GM12873 (cell line): ENCODE measurements around the gene ACTL8.

ENCODE experiments used
- CTCF ChIP-seq: IDR thresholded peaks from 2 replicates; pipeline ENCODE4 v1.5.1; 2012; ENCODE audit warnings: low read depth, mild to moderate bottlenecking, moderate library complexity, low read length, control low read depth; ENCODE audit not compliant: insufficient read depth; ENCODE audit errors: missing control alignments

ACTL8 gene

GRCh38 chr1:17744666-17745478, 10.3 kb upstream of the ACTL8 start:
- TF ChIP-seq CTCF: no peak

DNA sequence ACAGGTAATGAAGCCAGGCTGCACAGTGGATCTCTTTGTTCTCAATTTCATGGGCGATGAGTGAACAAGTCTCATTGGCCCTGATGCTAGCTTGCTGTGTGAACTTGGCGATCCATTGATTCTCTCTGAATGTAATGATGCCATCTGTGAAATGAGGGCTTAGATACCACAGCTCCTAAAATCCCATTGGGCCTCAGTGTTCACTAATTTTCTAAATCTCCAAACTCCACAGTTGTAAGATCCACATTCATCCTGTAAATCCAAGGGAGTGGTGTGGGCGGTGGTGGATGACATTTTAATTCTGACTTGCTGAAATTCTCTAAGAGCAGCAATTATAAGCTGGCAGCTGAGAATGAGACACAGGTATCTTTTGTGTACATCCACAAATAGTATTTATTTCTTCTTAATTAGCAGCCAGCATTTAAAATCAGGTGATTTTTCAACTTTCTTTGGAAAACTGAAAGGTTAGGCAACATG, 9.6 kb upstream of the ACTL8 start:
- no peak for TF ChIP-seq CTCF

GRCh38 chr1:17746920-17747319, 8.2 kb upstream of the ACTL8 start:
- no peak for TF ChIP-seq CTCF

- TF ChIP-seq CTCF: no peak
These were observed 4.8 kb upstream of the ACTL8 start for GRCh38 chr1:17750333-17750732.

DNA sequence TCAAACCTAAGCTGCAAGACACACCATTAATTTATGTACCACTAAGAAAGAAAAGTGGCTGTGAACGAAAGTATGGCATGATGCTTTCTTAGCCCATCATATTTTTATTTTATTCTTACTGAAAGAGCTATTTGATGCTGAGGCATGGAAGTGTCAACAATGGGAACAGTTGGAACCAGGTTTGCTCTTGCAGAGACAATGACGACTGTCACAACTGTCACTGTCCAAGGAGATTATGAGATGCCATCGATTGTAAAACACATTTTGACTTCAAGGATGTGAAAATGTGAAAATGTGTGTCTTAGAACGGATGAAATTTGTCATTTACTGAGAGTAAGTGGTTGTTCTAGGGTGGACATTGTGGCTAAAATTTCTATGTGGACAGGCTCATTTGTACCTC, 2.8 kb upstream of the ACTL8 start:
- no peak for TF ChIP-seq CTCF

- no peak for TF ChIP-seq CTCF
These were observed 2.3 kb downstream of the ACTL8 start for GRCh38 chr1:17757426-17757825.

GRCh38 chr1:17759114-17759513, 4.0 kb downstream of the ACTL8 start:
- peak; percentile 44 for TF ChIP-seq CTCF
